H1 (cell line): ENCODE data around the gene ARL6IP1. TPM values are rescaled to one million over a fixed set of nuclear protein-coding genes. Genes with fewer than 3 reads are reported as not detected.

ENCODE experiments used
- CTCF ChIA-PET: fragments of 300-600 bp; sonication (Branson Sonifier 250); formaldehyde crosslinking; loops from one replicate; lab custom pipeline; 2021; ENCODE audit not compliant: partially characterized antibody; lab: Charles Lee
- POLR2A ChIA-PET: fragments of 300-600 bp; sonication (Branson Sonifier 250); formaldehyde crosslinking; loops from one replicate; lab custom pipeline; 2021; ENCODE audit warnings: inconsistent platforms; ENCODE audit not compliant: partially characterized antibody; lab: Charles Lee
- DNase-seq, 2 experiments: peaks; one replicate each; pipeline versions ENCODE4 v3.0.0 to v3.0.0-alpha.2; 2010 to 2022; ENCODE audit warnings: low spot score in 2 of 2, low read depth in 1 of 2, mixed read lengths in 1 of 2
- FAIRE-seq: peaks from 2 replicates; lab custom pipeline; 2011; peaks lifted over from hg19 to GRCh38; lab: Jason Lieb, UNC
- H2AFZ ChIP-seq: 2 replicates; pipeline ENCODE4 v1.8.1; 2012; ENCODE audit warnings: low read length, inconsistent platforms
- H2AK5ac ChIP-seq: 2 replicates; pipeline ENCODE4 v1.6.1; 2013; ENCODE audit warnings: low read depth, low read length
- H2BK120ac ChIP-seq: replicated peaks from 2 replicates; pipeline ENCODE3; 2013; ENCODE audit warnings: low read depth, low read length, inconsistent platforms
- H2BK12ac ChIP-seq: 2 replicates; pipeline ENCODE4 v1.6.1; 2013; ENCODE audit warnings: low read depth, low read length
- H2BK15ac ChIP-seq: 2 replicates; pipeline ENCODE4 v1.6.1; 2013; ENCODE audit warnings: low read length
- H2BK20ac ChIP-seq: 2 replicates; pipeline ENCODE4 v1.6.1; 2013; ENCODE audit warnings: low read length
- H2BK5ac ChIP-seq: 2 replicates; pipeline ENCODE4 v1.6.1; 2013; ENCODE audit warnings: low read depth, low read length
- H3K14ac ChIP-seq: 2 replicates; pipeline ENCODE4 v1.6.1; 2013; ENCODE audit warnings: inconsistent platforms; ENCODE audit not compliant: insufficient read length
- H3K18ac ChIP-seq: 2 replicates; pipeline ENCODE4 v1.6.1; 2013; ENCODE audit warnings: low read length; ENCODE audit errors: extremely low read depth
- H3K23ac ChIP-seq: 2 replicates; pipeline ENCODE4 v1.6.1; 2013; ENCODE audit warnings: inconsistent platforms; ENCODE audit not compliant: insufficient read length
- H3K23me2 ChIP-seq: 2 replicates; pipeline ENCODE4 v1.6.1; 2013; ENCODE audit warnings: low read depth, low read length
- H3K27ac ChIP-seq: 2 replicates; pipeline ENCODE4 v1.6.1; 2011; ENCODE audit warnings: low read depth, low read length, inconsistent platforms
- H3K27me3 ChIP-seq, 4 experiments: replicated peaks in 1 of 4; 1 replicate in 1 of 4; 2 replicates in 3 of 4; pipeline versions ENCODE4 v1.6.1 to v1.8.1; 2011 to 2013; ENCODE audit warnings: low read length in 3 of 4, mild to moderate bottlenecking in 3 of 4, inconsistent platforms in 2 of 4, mixed read lengths in 2 of 4, moderate library complexity in 1 of 4; ENCODE audit not compliant: control insufficient read depth in 3 of 4, insufficient read depth in 3 of 4; ENCODE audit errors: extremely low read depth in 1 of 4
- H3K36me3 ChIP-seq, 4 experiments: 2 replicates each; pipeline versions ENCODE4 v1.6.1 to v1.8.1; 2011 to 2013; ENCODE audit warnings: mild to moderate bottlenecking in 4 of 4, low read length in 3 of 4, moderate library complexity in 2 of 4, control low read depth in 1 of 4, inconsistent platforms in 1 of 4; ENCODE audit not compliant: insufficient read depth in 4 of 4, control insufficient read depth in 2 of 4
- H3K4ac ChIP-seq: replicated peaks from 2 replicates; pipeline ENCODE3; 2013; ENCODE audit warnings: low read length, low read depth, mixed read lengths, inconsistent platforms; ENCODE audit not compliant: insufficient read length
- H3K4me1 ChIP-seq, 4 experiments: replicated peaks in 1 of 4; 1 replicate in 1 of 4; 2 replicates in 3 of 4; pipeline versions ENCODE4 v1.6.1 to v1.8.1; 2011 to 2013; ENCODE audit warnings: low read length in 3 of 4, inconsistent platforms in 2 of 4, mixed read lengths in 1 of 4; ENCODE audit not compliant: insufficient read depth in 4 of 4, control insufficient read depth in 3 of 4
- H3K4me2 ChIP-seq, 2 experiments: 2 replicates each; pipeline versions ENCODE4 v1.6.1 to v1.8.1; 2011 to 2013; ENCODE audit warnings: low read depth in 2 of 2, low read length in 2 of 2, control low read depth in 1 of 2, inconsistent platforms in 1 of 2, mild to moderate bottlenecking in 1 of 2; ENCODE audit not compliant: insufficient read depth in 1 of 2
- H3K4me3 ChIP-seq, 4 experiments: fragments of 200-600, 300-600 bp in 1 of 4; sonication (generic), shearing (Covaris generic), sonication (Bioruptor Twin) in 1 of 4; 2 replicates each; pipeline versions ENCODE4 v1.5.1 to v1.8.1; 2011 to 2016; ENCODE audit warnings: low read length in 4 of 4, low read depth in 3 of 4, control low read depth in 2 of 4, inconsistent platforms in 2 of 4, mild to moderate bottlenecking in 2 of 4, mixed read lengths in 1 of 4, moderate library complexity in 1 of 4; ENCODE audit not compliant: insufficient read depth in 2 of 4; ENCODE audit errors: extremely low read depth in 1 of 4
- H3K56ac ChIP-seq: replicated peaks from 2 replicates; pipeline ENCODE3; 2013; ENCODE audit warnings: low read depth, mild to moderate bottlenecking, mixed read lengths, low read length, inconsistent platforms; ENCODE audit not compliant: insufficient read length
- H3K79me1 ChIP-seq: 2 replicates; pipeline ENCODE4 v1.6.1; 2013; ENCODE audit warnings: low read depth, low read length, control low read depth
- H3K79me2 ChIP-seq, 2 experiments: 2 replicates each; pipeline versions ENCODE4 v1.6.1 to v1.8.1; 2012 to 2013; ENCODE audit warnings: low read length in 2 of 2, mild to moderate bottlenecking in 2 of 2, inconsistent platforms in 1 of 2; ENCODE audit not compliant: insufficient read depth in 2 of 2, control insufficient read depth in 1 of 2
- H3K9ac ChIP-seq, 4 experiments: replicated peaks in 1 of 4; 1 replicate in 1 of 4; 2 replicates in 3 of 4; pipeline versions ENCODE4 v1.6.1 to v1.8.1; 2011 to 2013; ENCODE audit warnings: low read depth in 3 of 4, low read length in 3 of 4, control low read depth in 2 of 4, mild to moderate bottlenecking in 2 of 4, moderate library complexity in 2 of 4, inconsistent platforms in 1 of 4; ENCODE audit errors: extremely low read depth in 1 of 4
- H3K9me3 ChIP-seq, 2 experiments: 2 replicates each; pipeline versions ENCODE4 v1.6.1 to v1.8.1; 2012 to 2013; ENCODE audit warnings: mild to moderate bottlenecking in 2 of 2, moderate library complexity in 2 of 2, control low read depth in 1 of 2, inconsistent platforms in 1 of 2, low read depth in 1 of 2, low read length in 1 of 2, mixed read lengths in 1 of 2; ENCODE audit not compliant: insufficient read depth in 2 of 2
- H4K20me1 ChIP-seq, 2 experiments: replicated peaks in 1 of 2; 2 replicates each; pipeline versions ENCODE3 to v1.8.1; 2011 to 2013; ENCODE audit warnings: inconsistent platforms in 2 of 2, low read length in 2 of 2, mild to moderate bottlenecking in 1 of 2; ENCODE audit not compliant: insufficient read depth in 2 of 2, control insufficient read depth in 1 of 2
- H4K5ac ChIP-seq: 2 replicates; pipeline ENCODE4 v1.6.1; 2013; ENCODE audit warnings: low read length, low read depth, mixed read lengths, inconsistent platforms; ENCODE audit not compliant: insufficient read length
- H4K8ac ChIP-seq: 2 replicates; pipeline ENCODE4 v1.8.0; 2013; ENCODE audit warnings: mild to moderate bottlenecking, moderate library complexity, low read length, inconsistent platforms; ENCODE audit not compliant: insufficient read depth; ENCODE audit errors: extremely low read depth
- H4K91ac ChIP-seq: replicated peaks from 2 replicates; pipeline ENCODE3; 2013; ENCODE audit warnings: low read length, mixed read lengths, inconsistent platforms; ENCODE audit not compliant: insufficient read length
- CREB1 ChIP-seq: IDR thresholded peaks from 2 replicates; pipeline ENCODE4 v1.6.1; 2012; ENCODE audit warnings: inconsistent platforms
- NANOG ChIP-seq: IDR thresholded peaks from 2 replicates; pipeline ENCODE4 v1.6.1; 2011; ENCODE audit warnings: low read length, low read depth, mild to moderate bottlenecking, inconsistent platforms; ENCODE audit not compliant: insufficient read depth, poor library complexity, severe bottlenecking
- POLR2A ChIP-seq, 2 experiments: IDR thresholded peaks; 1 replicate in 1 of 2; 2 replicates in 1 of 2; pipeline ENCODE4 v1.6.1; 2011; ENCODE audit warnings: low read depth in 2 of 2, low read length in 2 of 2, mild to moderate bottlenecking in 2 of 2; ENCODE audit errors: control extremely low read depth in 1 of 2
- POLR2AphosphoS5 ChIP-seq: IDR thresholded peaks from 2 replicates; pipeline ENCODE4 v1.6.1; 2011; ENCODE audit warnings: low read depth, low read length
- TAF1 ChIP-seq: IDR thresholded peaks from 2 replicates; pipeline ENCODE4 v1.6.1; 2011; ENCODE audit warnings: mild to moderate bottlenecking, low read depth, low read length
- WGBS, 2 experiments: shearing (Covaris generic) in 1 of 2; methylation state at CpG; one replicate each; pipeline versions ENCODE4 v1.1.6 to v1.1.7; 2013 to 2015; ENCODE audit warnings: low lambda C conversion rate in 2 of 2, mixed read lengths in 2 of 2, inconsistent platforms in 1 of 2, low coverage in 1 of 2, missing lambda C conversion rate in 1 of 2; ENCODE audit not compliant: insufficient replicate concordance in 2 of 2, insufficient coverage in 1 of 2, insufficient read length in 1 of 2; ENCODE audit errors: extremely low coverage in 1 of 2, missing lambda C conversion rate in 1 of 2; 5-methylcytosine and 5-hydroxymethylcytosine counted together
- polyA plus RNA-seq, 7 experiments: library from polyadenylated mRNA; depleted of rRNA in 3 of 7; stranded (reverse) in 5 of 7; unstranded in 2 of 7; fragments of >200 nt in 5 of 7; fragments of 200-250 nt in 2 of 7; gene quantifications; 1 replicate in 5 of 7; 2 replicates in 1 of 7; 4 replicates in 1 of 7; pipeline versions ENCODE4 v1.2.1 to v1.2.3, GENCODE V29; 2011 to 2013; ENCODE audit warnings: missing spikeins in 2 of 7, mixed read lengths in 2 of 7
- total RNA-seq: library from RNA; stranded (reverse); fragmentation: NEBNext Ultra II Directional; extraction: Animal tissue kit (Norgen Biotek cat#: 25700); gene quantifications from 2 replicates; pipeline ENCODE4 v1.2.1, GENCODE V29; 2021
- TF ChIP-seq, protein P1 (sequence below): IDR thresholded peaks from 2 replicates; pipeline ENCODE4 v1.6.1; 2012; ENCODE audit warnings: low read length, inconsistent platforms
- TF ChIP-seq, protein P2 (sequence below): IDR thresholded peaks from 2 replicates; pipeline ENCODE4 v1.6.1; 2012; ENCODE audit warnings: inconsistent platforms
- TF ChIP-seq, protein P3 (sequence below), 3 experiments: IDR thresholded peaks; 1 replicate in 2 of 3; 2 replicates in 1 of 3; pipeline versions ENCODE4 v1.5.1 to v1.6.1; 2011; ENCODE audit warnings: low read length in 3 of 3, mild to moderate bottlenecking in 3 of 3, inconsistent platforms in 2 of 3, low read depth in 1 of 3, moderate library complexity in 1 of 3; ENCODE audit not compliant: insufficient read depth in 1 of 3; ENCODE audit errors: control extremely low read depth in 1 of 3

Gene ARL6IP1
- total and polyA plus RNA-seq, 2 of the 8 experiments (the other 6 are each of a cell fraction or from before 2014, with no cell fraction given) = 162 to 170 TPM

DNA sequence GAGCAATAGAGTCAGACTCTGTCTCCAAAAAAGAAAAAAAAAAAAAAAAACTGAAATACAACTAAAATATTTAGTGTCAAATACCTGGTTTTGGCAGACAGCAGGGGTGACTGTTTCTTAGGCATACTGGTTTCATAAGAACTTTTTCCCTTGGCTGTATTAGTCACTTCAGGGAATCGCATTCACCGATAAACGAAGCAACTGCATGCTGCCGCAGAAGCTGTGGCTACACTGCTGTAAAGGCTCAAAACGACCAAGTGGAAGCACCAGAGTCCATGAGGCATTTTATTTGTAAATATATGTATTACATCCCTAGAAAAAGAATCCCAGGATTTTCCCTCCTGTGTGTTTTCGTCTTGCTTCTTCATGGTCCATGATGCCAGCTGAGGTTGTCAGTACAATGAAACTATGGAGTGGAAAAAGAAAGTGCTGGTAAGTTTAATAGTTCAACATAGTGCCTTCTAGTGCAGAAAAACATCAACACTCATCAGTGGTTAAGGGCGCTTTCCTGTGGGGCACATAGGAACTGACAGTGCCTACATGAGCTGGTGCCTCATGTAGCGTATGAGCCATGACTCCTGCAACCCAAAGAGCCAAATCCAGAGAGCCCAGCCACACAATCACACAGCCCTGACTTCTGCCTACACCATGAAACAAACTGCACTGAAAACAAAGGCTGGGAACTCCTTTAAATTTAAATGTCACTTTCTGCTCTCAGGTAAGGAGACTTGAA is 18.5 kb downstream of the ARL6IP1 start:
- Histone ChIP-seq H2BK15ac (no peak overlapping the region), H3K4ac (no peak overlapping the region), H3K79me2 (peaks cover 35 to 53% of the 10 kb centered on the region in 2 experiments), H2BK120ac (no peak overlapping the region), H4K20me1 (peaks cover 33 to 40% of the 10 kb centered on the region in 2 experiments), H2BK20ac (no peak overlapping the region), H2AFZ (no peak overlapping the region), H3K4me1 (peaks cover 0 to 4% (median 3%) of the 10 kb centered on the region in 4 experiments; a peak in 4 of 7 replicates), H3K56ac (no peak overlapping the region), H3K4me2 (no peak overlapping the region), H3K14ac (no peak overlapping the region), H3K27ac (no peak overlapping the region), H4K5ac (no peak overlapping the region), H3K79me1 (peaks cover 7% of the 10 kb centered on the region), H3K9me3 (no peaks in the 10 kb centered on the region), H3K36me3 (peaks cover 31 to 56% (median 50%) of the 10 kb centered on the region in 4 experiments), H2AK5ac (no peak overlapping the region), H2BK5ac (no peak overlapping the region), H3K9ac (no peak overlapping the region), H3K23ac (no peak overlapping the region), H3K18ac (no peak overlapping the region), H3K4me3 (no peak overlapping the region), H2BK12ac (no peak overlapping the region), H3K27me3 (no peaks in the 10 kb centered on the region), H4K8ac (no peak overlapping the region), H4K91ac (no peak overlapping the region), H3K23me2 (no peaks in the 10 kb centered on the region)
- ChIA-PET POLR2A (interaction anchor here (0.8 to 14.2 kb wide), 6 partner anchors 9 to 161 kb away, joined by 3 to 503 read pairs (median 12); partner anchors contain the start of gene ARL6IP1), CTCF (no interaction called here)
- no peak for FAIRE-seq
- 93% methylated on average over 8 of the region's 8 CpGs; no CpG with 5 or more reads in 1 of the 2 experiments for WGBS, 2 experiments
- DNase-seq = no peak
- TF ChIP-seq POLR2A (IDR thresholded peaks at IDR 0.05; ENCODE audit: control extremely low read depth in 1 of 2, low read depth in 2 of 2, low read length in 2 of 2) (peak in 1 of 2 experiments; percentile 50; a peak in 1 of 3 replicates), CREB1 (no peak), NANOG (no peak), POLR2AphosphoS5 (peak; percentile 68; the same call in 1 of the 2 replicates), TAF1 (no peak)
- TF ChIP-seq, protein P1, sequence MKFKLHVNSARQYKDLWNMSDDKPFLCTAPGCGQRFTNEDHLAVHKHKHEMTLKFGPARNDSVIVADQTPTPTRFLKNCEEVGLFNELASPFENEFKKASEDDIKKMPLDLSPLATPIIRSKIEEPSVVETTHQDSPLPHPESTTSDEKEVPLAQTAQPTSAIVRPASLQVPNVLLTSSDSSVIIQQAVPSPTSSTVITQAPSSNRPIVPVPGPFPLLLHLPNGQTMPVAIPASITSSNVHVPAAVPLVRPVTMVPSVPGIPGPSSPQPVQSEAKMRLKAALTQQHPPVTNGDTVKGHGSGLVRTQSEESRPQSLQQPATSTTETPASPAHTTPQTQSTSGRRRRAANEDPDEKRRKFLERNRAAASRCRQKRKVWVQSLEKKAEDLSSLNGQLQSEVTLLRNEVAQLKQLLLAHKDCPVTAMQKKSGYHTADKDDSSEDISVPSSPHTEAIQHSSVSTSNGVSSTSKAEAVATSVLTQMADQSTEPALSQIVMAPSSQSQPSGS = no peak
- TF ChIP-seq, protein P2, sequence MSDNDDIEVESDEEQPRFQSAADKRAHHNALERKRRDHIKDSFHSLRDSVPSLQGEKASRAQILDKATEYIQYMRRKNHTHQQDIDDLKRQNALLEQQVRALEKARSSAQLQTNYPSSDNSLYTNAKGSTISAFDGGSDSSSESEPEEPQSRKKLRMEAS = no peak
- TF ChIP-seq, protein P3, sequence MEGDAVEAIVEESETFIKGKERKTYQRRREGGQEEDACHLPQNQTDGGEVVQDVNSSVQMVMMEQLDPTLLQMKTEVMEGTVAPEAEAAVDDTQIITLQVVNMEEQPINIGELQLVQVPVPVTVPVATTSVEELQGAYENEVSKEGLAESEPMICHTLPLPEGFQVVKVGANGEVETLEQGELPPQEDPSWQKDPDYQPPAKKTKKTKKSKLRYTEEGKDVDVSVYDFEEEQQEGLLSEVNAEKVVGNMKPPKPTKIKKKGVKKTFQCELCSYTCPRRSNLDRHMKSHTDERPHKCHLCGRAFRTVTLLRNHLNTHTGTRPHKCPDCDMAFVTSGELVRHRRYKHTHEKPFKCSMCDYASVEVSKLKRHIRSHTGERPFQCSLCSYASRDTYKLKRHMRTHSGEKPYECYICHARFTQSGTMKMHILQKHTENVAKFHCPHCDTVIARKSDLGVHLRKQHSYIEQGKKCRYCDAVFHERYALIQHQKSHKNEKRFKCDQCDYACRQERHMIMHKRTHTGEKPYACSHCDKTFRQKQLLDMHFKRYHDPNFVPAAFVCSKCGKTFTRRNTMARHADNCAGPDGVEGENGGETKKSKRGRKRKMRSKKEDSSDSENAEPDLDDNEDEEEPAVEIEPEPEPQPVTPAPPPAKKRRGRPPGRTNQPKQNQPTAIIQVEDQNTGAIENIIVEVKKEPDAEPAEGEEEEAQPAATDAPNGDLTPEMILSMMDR (IDR thresholded peaks at IDR 0.05; ENCODE audit: control extremely low read depth in 1 of 3, insufficient read depth in 1 of 3, low read depth in 1 of 3, low read length in 3 of 3) = no peak
